GM18507 (cell line): ENCODE data around the gene NBPF9.
"Not testable (repeated sequence)": the region's sequence is repeated elsewhere in the genome, so short reads cannot be mapped to it uniquely, and the experiment has no call there.

Experiments used
- DNase-seq: peaks from one replicate; pipeline ENCODE4 v3.0.0; 2011; ENCODE audit warnings: low read depth; ENCODE audit not compliant: insufficient read length; ENCODE audit errors: extremely low spot score
- FAIRE-seq: peaks from 2 replicates; lab custom pipeline; 2011; peaks lifted over from hg19 to GRCh38; lab: Jason Lieb, UNC

NBPF9 gene

GRCh38 chr1:149018577-149018976 is 84.8 kb downstream of the NBPF9 start:
- not testable (repeated sequence) for DNase-seq, FAIRE-seq

- FAIRE-seq, DNase-seq: not testable (repeated sequence)
These were observed 86.7 kb downstream of the NBPF9 start for GRCh38 chr1:149016626-149017025.

GRCh38 chr1:149015522-149015921 is 87.8 kb downstream of the NBPF9 start:
- FAIRE-seq, DNase-seq: not testable (repeated sequence)

- not testable (repeated sequence) for DNase-seq, FAIRE-seq
These were observed 89.8 kb downstream of the NBPF9 start for GRCh38 chr1:149013513-149013912.

GRCh38 chr1:149012599-149012998 is 90.8 kb downstream of the NBPF9 start:
- not testable (repeated sequence) for FAIRE-seq, DNase-seq

GRCh38 chr1:149009761-149010160 is 93.6 kb downstream of the NBPF9 start:
- not testable (repeated sequence) for DNase-seq, FAIRE-seq

GRCh38 chr1:149008769-149009168 is 94.6 kb downstream of the NBPF9 start:
- DNase-seq, FAIRE-seq: not testable (repeated sequence)

GRCh38 chr1:149008326-149008725 is 95.0 kb downstream of the NBPF9 start:
- FAIRE-seq, DNase-seq: not testable (repeated sequence)
